K562 (cell line): ENCODE results near the gene DAPK2. TPM values are rescaled to one million over a fixed set of nuclear protein-coding genes. Genes with fewer than 3 reads are reported as not detected.
A peak's percentile ranks its signal among the peaks of the same experiment; 100 is the strongest.

Experiments used
- BRD4 ChIP-seq: fragments of 200-600 bp; sonication (generic); IDR thresholded peaks from 2 replicates; pipeline ENCODE4 v1.6.1; 2017; ENCODE audit warnings: inconsistent platforms
- ETS2 ChIP-seq: IDR thresholded peaks from 2 replicates; pipeline ENCODE4 v1.6.1; 2016; ENCODE audit warnings: borderline replicate concordance, missing genetic modification characterization, mild to moderate bottlenecking, moderate library complexity, missing compliant biosample characterization; ENCODE audit not compliant: poor library complexity, severe bottlenecking
- EWSR1 ChIP-seq: fragments of 450-650 bp; IDR thresholded peaks from 2 replicates; pipeline ENCODE4 v1.6.1; 2018; ENCODE audit warnings: borderline replicate concordance, mild to moderate bottlenecking, low read depth, moderate library complexity; ENCODE audit not compliant: partially characterized antibody
- FOXK1 ChIP-seq: sonication (generic); formaldehyde crosslinking; IDR thresholded peaks from 2 replicates; pipeline ENCODE4 v1.8.0; 2022; ENCODE audit warnings: missing genetic modification reagents, mild to moderate bottlenecking, borderline replicate concordance
- GTF2F1 ChIP-seq: IDR thresholded peaks from 2 replicates; pipeline ENCODE4 v1.6.1; 2011; ENCODE audit warnings: low read depth, low read length, improper control_type of control experiment
- HCFC1 ChIP-seq: IDR thresholded peaks from 2 replicates; pipeline ENCODE4 v1.6.1; 2012; ENCODE audit warnings: low read depth, low read length, improper control_type of control experiment
- KDM4B ChIP-seq, 2 experiments: fragments of 450-650 bp in 1 of 2; sonication (generic) in 1 of 2; IDR thresholded peaks; 2 replicates each; pipeline ENCODE4 v1.6.1; 2016 to 2017; ENCODE audit warnings: borderline replicate concordance in 2 of 2, antibody characterized with exemption in 1 of 2, low read depth in 1 of 2, mild to moderate bottlenecking in 1 of 2
- NCOA2 ChIP-seq, 2 experiments: fragments of 450-650 bp; IDR thresholded peaks; 2 replicates each; pipeline ENCODE4 v1.6.1; 2018; ENCODE audit warnings: mild to moderate bottlenecking in 2 of 2, moderate library complexity in 1 of 2; ENCODE audit not compliant: partially characterized antibody in 2 of 2
- SMARCB1 ChIP-seq: IDR thresholded peaks from 2 replicates; pipeline ENCODE4 v1.6.1; 2011; ENCODE audit warnings: improper control_type of control experiment, low read depth; ENCODE audit not compliant: insufficient read length
- SP1 ChIP-seq: sonication (generic); formaldehyde crosslinking; IDR thresholded peaks from 2 replicates; pipeline ENCODE4 v1.8.1; 2022; ENCODE audit warnings: mild to moderate bottlenecking, missing genetic modification reagents
- ZC3H4 ChIP-seq: sonication (generic); formaldehyde crosslinking; IDR thresholded peaks from 2 replicates; pipeline ENCODE4 v1.9.0; 2021; ENCODE audit warnings: missing genetic modification reagents, borderline replicate concordance
- ZEB2 ChIP-seq: fragments of 450-650 bp; IDR thresholded peaks from 2 replicates; pipeline ENCODE4 v1.6.1; 2016
- ZKSCAN3 ChIP-seq: fragments of 250-450 bp; sonication (Bioruptor Pico); IDR thresholded peaks from 2 replicates; pipeline ENCODE4 v1.4.0; 2020
- ZNF134 ChIP-seq: fragments of 250-450 bp; sonication (Bioruptor Pico); conservative IDR thresholded peaks from 2 replicates; pipeline ENCODE4 v1.4.0; 2020
- ZNF23 ChIP-seq: fragments of 250-450 bp; sonication (Bioruptor Pico); IDR thresholded peaks from 2 replicates; pipeline ENCODE4 v1.4.0; 2020; ENCODE audit warnings: mild to moderate bottlenecking
- ZNF699 ChIP-seq: fragments of 250-450 bp; sonication (Bioruptor Pico); IDR thresholded peaks from 2 replicates; pipeline ENCODE4 v1.8.0; 2021; ENCODE audit warnings: mild to moderate bottlenecking, moderate library complexity; ENCODE audit not compliant: insufficient replicate concordance
- ZNF717 ChIP-seq: fragments of 250-450 bp; sonication (Bioruptor Pico); IDR thresholded peaks from 2 replicates; pipeline ENCODE4 v1.5.0; 2021
- ZNF76 ChIP-seq: fragments of 250-450 bp; sonication (Bioruptor Pico); IDR thresholded peaks from 2 replicates; pipeline ENCODE4 v1.4.0; 2020; ENCODE audit warnings: mild to moderate bottlenecking, moderate library complexity, borderline replicate concordance
- ZSCAN32 ChIP-seq: fragments of 450-650 bp; formaldehyde crosslinking; IDR thresholded peaks from 2 replicates; pipeline ENCODE4 v1.4.0; 2020; ENCODE audit warnings: mild to moderate bottlenecking, moderate library complexity
- polyA plus RNA-seq, 8 experiments: library from polyadenylated mRNA; depleted of rRNA in 4 of 8; stranded (reverse) in 5 of 8; unstranded in 3 of 8; fragments of >200 nt; fragmentation: Nextera tagmentation in 2 of 8; fragmentation: Illumina TruSeq in 1 of 8; extraction: Ambion mirVana in 2 of 8; extraction: Trizol in 1 of 8; gene quantifications; 2 replicates each; pipeline versions ENCODE4 v1.2.1 to v1.2.3, GENCODE V29; 2011 to 2014; ENCODE audit warnings: inconsistent platforms in 1 of 8, missing spikeins in 1 of 8
- total RNA-seq, 7 experiments: library from RNA; depleted of rRNA in 6 of 7; stranded (reverse); fragments of >200 nt in 6 of 7; fragmentation: Illumina TruSeq in 2 of 7; extraction: Trizol in 2 of 7; gene quantifications; 2 replicates each; pipeline versions ENCODE4 v1.2.1 to v1.2.3, GENCODE V29; 2011 to 2021; ENCODE audit warnings: low replicate concordance in 1 of 7
- TF ChIP-seq, protein P1 (sequence below): fragments of 200-400 bp; formaldehyde crosslinking; IDR thresholded peaks from 2 replicates; pipeline ENCODE4 v1.6.1; 2017; ENCODE audit warnings: mild to moderate bottlenecking, low read depth, low read length, moderate library complexity
- TF ChIP-seq, protein P2 (sequence below): sonication (generic); formaldehyde crosslinking; IDR thresholded peaks from 2 replicates; pipeline ENCODE4 v1.8.0; 2022; ENCODE audit warnings: mild to moderate bottlenecking, missing genetic modification reagents
- TF ChIP-seq, protein P3 (sequence below): fragments of 250-450 bp; sonication (Bioruptor Pico); IDR thresholded peaks from 2 replicates; pipeline ENCODE4 v1.8.0; 2022; ENCODE audit warnings: moderate library complexity, mild to moderate bottlenecking, inconsistent platforms
- TF ChIP-seq, protein P4 (sequence below): fragments of 450-650 bp; formaldehyde crosslinking; IDR thresholded peaks from 2 replicates; pipeline ENCODE4 v1.4.0; 2020; ENCODE audit warnings: mild to moderate bottlenecking, moderate library complexity
- TF ChIP-seq, protein P5 (sequence below): fragments of 250-450 bp; sonication (Bioruptor Pico); IDR thresholded peaks from 2 replicates; pipeline ENCODE4 v1.8.0; 2021; ENCODE audit warnings: moderate library complexity, mild to moderate bottlenecking, inconsistent platforms

DAPK2 gene
- total and polyA plus RNA-seq, 9 of the 15 experiments (the other 6 are each of a cell fraction or from before 2014, with no cell fraction given): 0.14 to 5.2 (median 2.2) TPM

DNA sequence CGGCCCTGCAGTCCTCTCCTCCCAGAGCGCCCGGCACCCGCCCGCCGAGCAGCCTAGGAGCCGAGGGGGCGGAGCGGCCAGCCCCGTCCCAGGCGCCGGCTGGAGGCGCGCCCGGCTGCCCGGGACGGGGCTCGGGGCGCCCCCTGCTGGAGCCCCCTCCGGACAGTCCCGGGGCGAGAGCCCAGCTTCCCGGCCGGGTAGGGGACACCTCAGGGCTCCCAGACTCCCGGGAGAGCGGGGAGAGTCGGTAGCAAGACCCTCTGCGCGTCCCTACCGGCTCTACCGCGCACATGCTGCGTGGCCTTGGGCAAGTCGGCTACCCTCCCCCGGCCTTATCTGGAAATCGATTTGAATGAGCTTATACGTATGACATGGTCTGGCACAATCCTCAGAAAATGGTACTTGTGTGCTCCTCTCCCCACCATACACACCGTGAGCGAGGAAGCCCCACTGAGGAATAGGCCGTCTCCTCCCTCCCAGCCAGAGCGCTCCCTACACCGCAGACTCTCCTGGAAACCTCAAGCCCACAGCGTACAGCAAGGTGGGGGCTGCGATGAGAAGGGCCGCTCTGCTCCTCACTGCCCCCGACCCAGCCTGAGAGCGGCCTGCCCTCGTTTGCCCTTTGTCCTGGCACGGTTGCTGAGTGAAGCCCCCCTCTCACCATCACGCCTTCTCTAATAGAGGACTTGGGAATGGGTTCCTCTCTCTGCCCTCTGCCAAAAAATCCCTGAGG lies at the start of gene DAPK2 (continued):
- TF ChIP-seq, protein P1, sequence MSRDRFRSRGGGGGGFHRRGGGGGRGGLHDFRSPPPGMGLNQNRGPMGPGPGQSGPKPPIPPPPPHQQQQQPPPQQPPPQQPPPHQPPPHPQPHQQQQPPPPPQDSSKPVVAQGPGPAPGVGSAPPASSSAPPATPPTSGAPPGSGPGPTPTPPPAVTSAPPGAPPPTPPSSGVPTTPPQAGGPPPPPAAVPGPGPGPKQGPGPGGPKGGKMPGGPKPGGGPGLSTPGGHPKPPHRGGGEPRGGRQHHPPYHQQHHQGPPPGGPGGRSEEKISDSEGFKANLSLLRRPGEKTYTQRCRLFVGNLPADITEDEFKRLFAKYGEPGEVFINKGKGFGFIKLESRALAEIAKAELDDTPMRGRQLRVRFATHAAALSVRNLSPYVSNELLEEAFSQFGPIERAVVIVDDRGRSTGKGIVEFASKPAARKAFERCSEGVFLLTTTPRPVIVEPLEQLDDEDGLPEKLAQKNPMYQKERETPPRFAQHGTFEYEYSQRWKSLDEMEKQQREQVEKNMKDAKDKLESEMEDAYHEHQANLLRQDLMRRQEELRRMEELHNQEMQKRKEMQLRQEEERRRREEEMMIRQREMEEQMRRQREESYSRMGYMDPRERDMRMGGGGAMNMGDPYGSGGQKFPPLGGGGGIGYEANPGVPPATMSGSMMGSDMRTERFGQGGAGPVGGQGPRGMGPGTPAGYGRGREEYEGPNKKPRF: no peak
- TF ChIP-seq ZNF134 (CRISPR knock-in tag): no peak
- no peak for TF ChIP-seq ZEB2
- no peak for TF ChIP-seq SMARCB1
- no peak for TF ChIP-seq HCFC1
- TF ChIP-seq, protein P2, sequence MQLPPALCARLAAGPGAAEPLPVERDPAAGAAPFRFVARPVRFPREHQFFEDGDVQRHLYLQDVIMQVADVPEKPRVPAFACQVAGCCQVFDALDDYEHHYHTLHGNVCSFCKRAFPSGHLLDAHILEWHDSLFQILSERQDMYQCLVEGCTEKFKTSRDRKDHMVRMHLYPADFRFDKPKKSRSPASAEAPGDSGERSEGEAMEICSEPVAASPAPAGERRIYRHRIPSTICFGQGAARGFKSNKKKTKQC: no peak
- TF ChIP-seq, protein P3, sequence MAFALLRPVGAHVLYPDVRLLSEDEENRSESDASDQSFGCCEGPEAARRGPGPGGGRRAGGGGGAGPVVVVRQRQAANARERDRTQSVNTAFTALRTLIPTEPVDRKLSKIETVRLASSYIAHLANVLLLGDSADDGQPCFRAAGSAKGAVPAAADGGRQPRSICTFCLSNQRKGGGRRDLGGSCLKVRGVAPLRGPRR: no peak
- no peak for TF ChIP-seq FOXK1 (CRISPR knock-in tag)
- no peak for TF ChIP-seq EWSR1
- no peak for TF ChIP-seq KDM4B (IDR thresholded peaks at IDR 0.05; ENCODE audit: borderline replicate concordance in 2 of 2, low read depth in 1 of 2)
- TF ChIP-seq ZNF23 (CRISPR knock-in tag): no peak
- TF ChIP-seq, protein P4, sequence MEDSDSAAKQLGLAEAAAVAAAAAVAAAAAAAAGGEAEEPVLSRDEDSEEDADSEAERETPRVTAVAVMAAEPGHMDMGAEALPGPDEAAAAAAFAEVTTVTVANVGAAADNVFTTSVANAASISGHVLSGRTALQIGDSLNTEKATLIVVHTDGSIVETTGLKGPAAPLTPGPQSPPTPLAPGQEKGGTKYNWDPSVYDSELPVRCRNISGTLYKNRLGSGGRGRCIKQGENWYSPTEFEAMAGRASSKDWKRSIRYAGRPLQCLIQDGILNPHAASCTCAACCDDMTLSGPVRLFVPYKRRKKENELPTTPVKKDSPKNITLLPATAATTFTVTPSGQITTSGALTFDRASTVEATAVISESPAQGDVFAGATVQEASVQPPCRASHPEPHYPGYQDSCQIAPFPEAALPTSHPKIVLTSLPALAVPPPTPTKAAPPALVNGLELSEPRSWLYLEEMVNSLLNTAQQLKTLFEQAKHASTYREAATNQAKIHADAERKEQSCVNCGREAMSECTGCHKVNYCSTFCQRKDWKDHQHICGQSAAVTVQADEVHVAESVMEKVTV (CRISPR knock-in tag): peak; percentile 69; the same call in 1 of the 2 replicates
- TF ChIP-seq ZNF717 (CRISPR knock-in tag): no peak
- no peak for TF ChIP-seq ETS2 (tag)
- TF ChIP-seq, protein P5, sequence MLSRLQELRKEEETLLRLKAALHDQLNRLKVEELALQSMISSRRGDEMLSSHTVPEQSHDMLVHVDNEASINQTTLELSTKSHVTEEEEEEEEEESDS: no peak
- no peak for TF ChIP-seq ZNF76 (CRISPR knock-in tag)
- TF ChIP-seq ZC3H4 (CRISPR knock-in tag): no peak
- no peak for TF ChIP-seq ZSCAN32 (CRISPR knock-in tag)
- no peak for TF ChIP-seq BRD4
- TF ChIP-seq ZKSCAN3 (CRISPR knock-in tag): no peak
- no peak for TF ChIP-seq ZNF699 (CRISPR knock-in tag)
- no peak for TF ChIP-seq GTF2F1
- TF ChIP-seq NCOA2 (IDR thresholded peaks at IDR 0.05; ENCODE audit: partially characterized antibody in 2 of 2): no peak
- no peak for TF ChIP-seq SP1 (CRISPR knock-in tag)
